ENCODE measurements around the gene SPOCK3.
"Not testable (repeated sequence)": the region's sequence is repeated elsewhere in the genome, so short reads cannot be mapped to it uniquely, and the experiment has no call there.

SPOCK3 gene

GRCh38 chr4:166924424-166924823, 309.9 kb downstream of the SPOCK3 start:
- no peak for DNase-seq

- DNase-seq: no peak
Measured at GRCh38 chr4:166913926-166914325, 320.4 kb downstream of the SPOCK3 start.

- DNase-seq: no peak
Measured at GRCh38 chr4:166903408-166903807, 330.9 kb downstream of the SPOCK3 start.

- DNase-seq: no peak
Measured at GRCh38 chr4:166902941-166903340, 331.4 kb downstream of the SPOCK3 start.

GRCh38 chr4:166896254-166896653, 338.0 kb downstream of the SPOCK3 start:
- DNase-seq: no peak

GRCh38 chr4:166895771-166896170, 338.5 kb downstream of the SPOCK3 start:
- no peak for DNase-seq

GRCh38 chr4:166887457-166887856, 346.8 kb downstream of the SPOCK3 start:
- no peak for DNase-seq

- no peak for DNase-seq
Measured at GRCh38 chr4:166886718-166887117, 347.6 kb downstream of the SPOCK3 start.

- no peak for DNase-seq
Measured at GRCh38 chr4:166882221-166882620, 352.1 kb downstream of the SPOCK3 start.

GRCh38 chr4:166875821-166876220, 358.5 kb downstream of the SPOCK3 start:
- DNase-seq: no peak

GRCh38 chr4:166862032-166862431, 372.3 kb downstream of the SPOCK3 start:
- DNase-seq: no peak

GRCh38 chr4:166850398-166850797, 383.9 kb downstream of the SPOCK3 start:
- not testable (repeated sequence) for DNase-seq

GRCh38 chr4:166846939-166847338, 387.4 kb downstream of the SPOCK3 start:
- DNase-seq: no peak

- DNase-seq: no peak
Measured at GRCh38 chr4:166842795-166843261, 391.5 kb downstream of the SPOCK3 start.

- no peak for DNase-seq
Measured at GRCh38 chr4:166839615-166840251, 394.6 kb downstream of the SPOCK3 start.

GRCh38 chr4:166838975-166839614, 395.2 kb downstream of the SPOCK3 start:
- no peak for DNase-seq

- no peak for DNase-seq
Measured at GRCh38 chr4:166836865-166837264, 397.4 kb downstream of the SPOCK3 start.

- DNase-seq: no peak
Measured at GRCh38 chr4:166827629-166828028, 406.7 kb downstream of the SPOCK3 start.

- no peak for DNase-seq
Measured at GRCh38 chr4:166827167-166827566, 407.1 kb downstream of the SPOCK3 start.

- DNase-seq: no peak
Measured at GRCh38 chr4:166823848-166824247, 410.4 kb downstream of the SPOCK3 start.

GRCh38 chr4:166823126-166823525, 411.2 kb downstream of the SPOCK3 start:
- DNase-seq: no peak

- DNase-seq: no peak
Measured at GRCh38 chr4:166822386-166822785, 411.9 kb downstream of the SPOCK3 start.

- no peak for DNase-seq
Measured at GRCh38 chr4:166816890-166817289, 417.4 kb downstream of the SPOCK3 start.

- DNase-seq: no peak
Measured at GRCh38 chr4:166808380-166808779, 425.9 kb downstream of the SPOCK3 start.

- DNase-seq: no peak
Measured at GRCh38 chr4:166802346-166802745, 431.9 kb downstream of the SPOCK3 start.

Measured in inflammatory macrophage treated with lipopolysaccharide for 4 hours (primary cell).